HG02970 (cell line): ENCODE results near the gene PRR11.
"Not testable (repeated sequence)": the region's sequence is repeated elsewhere in the genome, so short reads cannot be mapped to it uniquely, and the experiment has no call there.

ENCODE experiments used
- ATAC-seq: cut with Tn5 transposase; IDR thresholded peaks from one replicate; pipeline ENCODE4 v1.9.1; 2021; ENCODE audit warnings: mild to moderate bottlenecking, moderate library complexity, moderate number of reproducible peaks; ENCODE audit not compliant: unreplicated experiment, low FRiP score

Gene PRR11

GRCh38 chr17:59155439-59156177 lies at the start of gene PRR11:
Gene PRR11, plus strand, starts transcription at chr17:59155746. Its CDS starts 14,007 bp downstream, at chr17:59169753.
- ATAC-seq, result peak; percentile 92

GRCh38 chr17:59105852-59106462 lies 49.6 kb upstream of the PRR11 start:
- peak; percentile 22 for ATAC-seq

GRCh38 chr17:59106463-59107305 lies 48.9 kb upstream of the PRR11 start, which contains the start of gene TRIM37:
Gene TRIM37, minus strand, starts transcription at chr17:59106880. Its CDS starts 419 bp downstream, at chr17:59106461.
- ATAC-seq, result peak; percentile 92

DNA sequence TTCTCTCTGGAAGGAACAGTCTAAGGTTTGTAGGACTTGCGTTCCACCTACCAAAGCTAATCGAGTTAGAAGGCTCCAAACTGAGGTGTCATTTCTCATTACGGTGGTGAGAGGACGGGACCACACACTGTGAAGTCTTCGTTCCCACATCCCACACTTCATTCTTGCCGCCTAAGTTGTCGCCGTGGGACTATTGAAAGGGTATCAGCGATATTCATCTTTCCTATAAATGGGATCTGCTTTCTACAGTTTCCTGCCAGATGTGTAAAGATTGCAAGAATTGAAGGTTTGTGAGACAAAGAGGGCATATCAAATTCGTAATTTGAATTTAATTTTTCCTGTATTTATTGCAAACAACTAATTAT lies 48.3 kb upstream of the PRR11 start:
- ATAC-seq, result no peak

GRCh38 chr17:59108400-59109102 lies 47.0 kb upstream of the PRR11 start:
- ATAC-seq, result no peak

GRCh38 chr17:59110973-59111372 lies 44.6 kb upstream of the PRR11 start:
- ATAC-seq, result no peak

GRCh38 chr17:59111539-59111938 lies 44.0 kb upstream of the PRR11 start:
- ATAC-seq, result no peak

DNA sequence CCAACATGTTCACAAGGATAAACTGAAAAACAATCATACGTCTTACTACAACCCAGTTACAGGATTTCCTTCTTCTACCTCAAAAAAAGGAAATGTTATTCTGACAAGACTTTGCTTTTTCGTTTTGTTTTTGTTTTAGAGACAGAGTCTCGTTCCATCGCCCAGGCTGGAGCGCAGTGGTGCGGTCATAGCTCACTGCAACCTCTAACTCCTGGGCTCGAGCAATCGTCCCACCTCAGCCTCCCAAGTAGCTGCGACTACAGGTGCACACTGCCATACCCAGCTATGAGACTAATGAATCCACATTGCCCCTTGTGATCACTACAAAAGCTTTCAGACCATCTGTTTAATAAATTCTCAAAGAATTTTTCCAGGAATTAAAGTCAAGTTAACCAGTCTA lies 40.1 kb upstream of the PRR11 start:
- no peak for ATAC-seq

- no peak for ATAC-seq
These were observed 33.6 kb upstream of the PRR11 start for GRCh38 chr17:59121901-59122480.

DNA sequence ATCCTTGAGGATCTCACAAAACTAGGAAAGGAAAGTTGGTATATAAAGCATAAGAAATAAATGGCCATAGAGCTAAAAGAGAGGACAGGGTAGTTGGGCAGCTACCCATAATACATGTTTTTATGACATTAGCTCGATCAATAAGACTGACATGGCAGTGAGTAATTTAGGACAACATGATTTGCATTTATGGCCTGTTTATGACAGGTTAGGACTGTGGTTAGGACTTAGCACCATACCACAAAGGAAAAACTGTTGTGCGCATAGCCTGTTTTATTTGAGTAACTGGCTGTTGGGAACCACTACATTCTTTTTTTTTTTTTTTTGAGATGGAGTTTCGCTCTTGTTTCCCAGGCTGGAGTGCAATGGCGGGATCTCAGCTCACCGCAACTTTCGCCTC lies 30.9 kb upstream of the PRR11 start:
- no peak for ATAC-seq

DNA sequence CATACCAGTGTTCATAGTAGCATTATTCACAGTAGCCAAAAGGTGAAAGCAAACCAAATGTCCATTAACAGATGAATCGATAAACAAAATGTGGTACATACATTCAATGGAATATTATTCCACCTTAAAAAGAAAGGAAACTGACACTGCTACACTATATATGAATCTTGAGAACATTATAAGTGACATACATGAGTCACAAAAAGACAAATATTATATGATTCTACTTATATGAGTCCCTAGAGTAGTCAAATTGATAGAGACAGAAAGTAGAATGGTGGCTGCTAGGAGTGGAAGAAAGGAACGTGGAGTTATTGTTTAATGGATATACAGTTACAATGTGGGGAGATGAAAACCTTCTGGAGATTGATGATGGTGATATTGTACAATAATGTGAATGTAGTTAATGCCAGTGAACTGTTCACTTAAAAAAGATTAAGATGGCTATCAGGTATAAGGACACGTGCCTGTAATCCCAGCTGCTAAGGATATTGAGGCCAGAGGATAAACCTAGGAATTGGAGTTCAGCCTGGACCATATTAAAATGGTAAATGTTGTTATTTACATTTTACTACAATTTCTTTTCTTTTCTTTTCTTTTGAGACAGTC lies 28.6 kb upstream of the PRR11 start:
- ATAC-seq, result no peak

GRCh38 chr17:59129814-59130213 lies 25.7 kb upstream of the PRR11 start:
- ATAC-seq, result no peak

DNA sequence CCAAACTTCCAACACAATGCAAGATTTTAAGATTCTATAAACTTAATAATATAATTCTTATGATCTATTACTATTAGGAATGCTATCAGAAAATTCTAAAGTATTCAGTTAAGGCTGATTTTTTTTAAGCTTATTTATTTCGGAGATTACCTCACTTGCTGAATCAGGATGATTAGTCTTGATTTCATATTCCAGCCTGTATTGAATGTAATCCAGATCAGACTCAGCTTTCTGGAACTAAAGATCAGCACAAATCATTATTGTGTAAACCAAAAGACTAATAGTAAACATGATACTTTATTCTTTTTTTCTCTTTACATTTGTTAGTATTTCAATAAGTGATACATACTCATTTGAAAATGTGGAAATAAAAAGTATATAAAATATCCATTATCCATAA lies 24.4 kb upstream of the PRR11 start:
- ATAC-seq, result no peak

DNA sequence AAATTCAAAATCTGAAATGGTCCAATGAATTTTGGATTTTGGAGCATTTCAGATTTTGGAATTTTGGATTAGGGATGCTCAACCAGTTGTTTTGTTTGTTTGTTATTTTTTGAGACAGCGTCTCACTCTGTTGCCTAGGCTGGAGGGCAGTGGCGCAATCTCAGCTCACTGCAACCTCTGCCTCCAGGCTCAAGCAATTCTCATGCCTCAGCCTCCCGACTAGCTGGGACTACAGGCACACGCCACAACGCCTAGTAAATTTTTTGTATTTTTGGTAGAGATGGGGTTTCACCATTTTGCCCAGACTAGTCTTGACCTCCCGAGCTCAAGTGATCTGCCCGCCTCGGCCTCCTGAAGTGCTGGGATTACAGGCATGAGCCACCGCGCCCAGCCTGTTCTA lies 17.2 kb upstream of the PRR11 start:
- ATAC-seq, result not testable (repeated sequence)

DNA sequence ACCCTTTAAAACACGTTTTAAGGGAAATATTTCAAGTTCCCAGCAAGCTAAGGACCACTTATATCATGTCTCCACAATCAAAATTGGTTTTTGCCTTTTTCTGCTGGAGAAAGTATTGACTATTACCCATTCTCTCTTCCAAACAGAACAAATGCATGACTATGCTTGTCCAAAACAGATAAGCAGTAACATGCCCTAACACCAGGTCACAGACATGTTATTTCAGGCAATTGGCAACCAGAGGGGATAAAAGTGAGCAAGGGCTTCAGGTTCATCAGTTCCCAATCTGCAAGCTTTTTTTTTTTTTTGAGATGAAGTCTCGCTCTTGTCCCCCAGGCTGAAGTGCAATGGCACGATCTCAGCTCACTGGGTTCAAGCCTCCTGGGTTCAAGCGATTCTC lies 15.6 kb upstream of the PRR11 start:
- ATAC-seq, result no peak

- ATAC-seq, result no peak
These were observed 13.7 kb upstream of the PRR11 start for GRCh38 chr17:59141860-59142259.

DNA sequence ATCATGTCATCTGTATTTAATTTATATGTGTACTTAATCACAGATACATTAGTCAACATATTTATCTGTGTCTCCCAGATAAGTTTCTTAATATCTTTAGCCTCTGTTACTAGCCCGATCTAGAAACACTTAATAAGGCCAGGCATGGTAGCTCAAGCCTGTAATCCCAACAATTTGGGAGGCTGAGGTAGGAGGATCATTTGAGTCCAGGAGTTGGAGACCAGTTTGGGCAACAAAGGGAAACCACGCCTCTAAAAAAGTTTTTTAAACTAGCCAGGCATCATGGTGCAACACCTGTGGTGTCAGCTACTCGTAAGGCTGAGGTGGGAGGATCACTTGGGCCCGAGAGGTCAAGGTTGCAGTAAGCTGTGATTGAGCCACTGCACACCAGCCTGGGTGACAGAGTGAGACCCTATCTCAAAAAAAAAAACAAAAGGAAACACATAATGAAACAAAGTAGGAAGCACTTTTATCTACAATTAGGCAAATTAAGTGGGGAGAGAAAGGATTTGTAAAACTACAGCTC lies 9.9 kb upstream of the PRR11 start:
- ATAC-seq, result no peak

- ATAC-seq, result no peak
These were observed 6.5 kb upstream of the PRR11 start for GRCh38 chr17:59149051-59149450.

DNA sequence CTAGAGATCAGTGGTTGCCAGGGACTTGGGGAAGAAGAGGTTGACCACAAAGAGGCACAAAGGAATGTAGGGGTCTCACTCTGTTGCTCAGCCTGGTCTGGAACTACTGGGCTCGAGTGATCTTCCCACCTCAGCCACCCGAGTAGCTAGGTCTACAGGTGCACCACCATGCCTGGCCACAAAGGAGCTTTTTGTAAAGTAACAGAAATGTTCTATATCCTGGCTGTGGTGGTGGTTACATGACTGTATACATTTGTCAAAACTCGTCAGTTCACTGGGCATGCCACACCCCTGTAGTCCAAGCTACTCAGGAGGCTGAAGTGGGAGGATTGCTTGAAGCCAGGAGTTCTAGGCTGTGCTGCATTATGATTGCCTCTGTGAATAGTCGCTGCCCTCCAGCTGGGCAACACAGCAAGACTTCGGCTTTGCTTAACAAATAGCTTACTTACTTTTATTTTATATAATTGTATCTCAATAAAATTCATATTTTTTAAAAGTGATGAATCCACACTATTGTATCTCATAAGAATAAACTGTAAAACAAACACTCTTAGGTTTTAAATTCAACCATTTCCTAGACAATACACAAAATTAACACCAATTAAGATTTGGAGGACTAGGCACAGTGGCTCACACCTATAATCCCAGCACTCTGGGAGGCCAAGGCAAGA lies 5.6 kb upstream of the PRR11 start:
- no peak for ATAC-seq
